WTC11 (cell line): ENCODE data around the gene VSIG1. TPM values are rescaled to one million over a fixed set of nuclear protein-coding genes. Genes with fewer than 3 reads are reported as not detected.

Source experiments
- ATF6 ChIP-seq: sonication (generic); formaldehyde crosslinking; IDR thresholded peaks from 2 replicates; pipeline ENCODE4 v1.8.1; 2023; ENCODE audit warnings: mild to moderate bottlenecking, missing genetic modification reagents
- total RNA-seq: library from RNA; stranded (reverse); gene quantifications from 3 replicates; pipeline ENCODE4 v1.2.3, GENCODE V29; 2021

The VSIG1 gene
- total RNA-seq, 1 experiment from 2014 or later = 1.2 TPM

GRCh38 chrX:108127152-108127551, 82.3 kb downstream of the VSIG1 start (continued):
- no peak for TF ChIP-seq ATF6 (CRISPR knock-in tag)

Other genes starting within 250 kb of the VSIG1 start
- 3.1 to 6.4 TPM (median 3.3 TPM) in 3 replicates for gene MID2, start 219.2 kb upstream of the VSIG1 start, total RNA-seq
- gene TEX13B, start 62.7 kb upstream of the VSIG1 start, total RNA-seq = 3.4 to 3.9 TPM (median 3.4 TPM) in 3 replicates
- 49.8 to 57.5 TPM (median 56.4 TPM) in 3 replicates for gene PSMD10, start 46.5 kb downstream of the VSIG1 start, total RNA-seq
- 1.8 to 3.5 TPM (median 2.1 TPM) in 3 replicates for gene ATG4A, start 46.7 kb downstream of the VSIG1 start, total RNA-seq